B cell (primary cell): ENCODE data around the gene DLG1. TPM values are rescaled to one million over a fixed set of nuclear protein-coding genes. Genes with fewer than 3 reads are reported as not detected.

ENCODE experiments used
- ATAC-seq: fragments of 200-7000 bp; cut with Tn5 transposase; one replicate; pipeline ENCODE4 v1.10.0; 2021; ENCODE audit warnings: low read depth, mild to moderate bottlenecking, moderate number of reproducible peaks, moderate library complexity
- CTCF ChIA-PET: fragments of 350-600 bp; sonication (Branson Sonifier 250); formaldehyde crosslinking; loops from one replicate; lab custom pipeline; 2021; ENCODE audit warnings: antibody characterized with exemption, inconsistent platforms; lab: Charles Lee
- POLR2A ChIA-PET: fragments of 350-600 bp; sonication (Branson Sonifier 250); formaldehyde crosslinking; loops from one replicate; lab custom pipeline; 2021; ENCODE audit warnings: antibody characterized with exemption; lab: Charles Lee
- DNase-seq: peaks from one replicate; pipeline ENCODE4 v3.0.0; 2013
- H2AFZ ChIP-seq: 2 replicates; pipeline ENCODE4 v1.6.1; 2012; ENCODE audit warnings: mild to moderate bottlenecking, low read depth, low read length; ENCODE audit not compliant: insufficient read depth, poor library complexity, severe bottlenecking
- H3K27ac ChIP-seq, 2 donors: 1 replicate in 1 of 2; 2 replicates in 1 of 2; pipeline ENCODE4 v1.5.1; 2012 to 2013; ENCODE audit warnings: low read length in 2 of 2, mild to moderate bottlenecking in 2 of 2, moderate library complexity in 1 of 2
- H3K27me3 ChIP-seq, 4 experiments: fragments of 200-600 bp in 1 of 4; sonication (generic) in 1 of 4; replicated peaks in 1 of 4; 1 replicate in 2 of 4; 2 replicates in 2 of 4; pipeline versions ENCODE4 v1.6.1 to v1.7.0; 2013 to 2016; ENCODE audit warnings: low read length in 3 of 4, mild to moderate bottlenecking in 2 of 4, mixed read lengths in 1 of 4, moderate library complexity in 1 of 4; ENCODE audit not compliant: insufficient read depth in 4 of 4, control insufficient read depth in 3 of 4; ENCODE audit errors: control extremely low read depth in 1 of 4
- H3K36me3 ChIP-seq, 2 experiments: replicated peaks in 1 of 2; 1 replicate in 1 of 2; 2 replicates in 1 of 2; pipeline versions ENCODE4 v1.6.1 to v1.7.1; 2013; ENCODE audit warnings: low read length in 1 of 2; ENCODE audit not compliant: insufficient read depth in 2 of 2, control insufficient read depth in 1 of 2; ENCODE audit errors: control extremely low read depth in 1 of 2, extremely low read depth in 1 of 2
- H3K4me1 ChIP-seq, 2 donors: fragments of 200-600 bp in 1 of 2; sonication (generic) in 1 of 2; 1 replicate in 1 of 2; 2 replicates in 1 of 2; pipeline versions ENCODE4 v1.5.1 to v1.6.1; 2013 to 2017; ENCODE audit warnings: low read length in 2 of 2; ENCODE audit not compliant: control insufficient read depth in 2 of 2, insufficient read depth in 2 of 2
- H3K4me2 ChIP-seq: replicated peaks from 2 replicates; pipeline ENCODE3; 2012; ENCODE audit warnings: mild to moderate bottlenecking, low read depth, low read length; ENCODE audit not compliant: poor library complexity, severe bottlenecking
- H3K4me3 ChIP-seq, 5 experiments: fragments of 200-600 bp in 1 of 5; sonication (generic) in 1 of 5; 1 replicate in 3 of 5; 2 replicates in 2 of 5; pipeline versions ENCODE4 v1.5.1 to v1.7.0; 2011 to 2016; ENCODE audit warnings: low read length in 4 of 5, mild to moderate bottlenecking in 4 of 5, low read depth in 2 of 5, control low read depth in 1 of 5, moderate library complexity in 1 of 5; ENCODE audit not compliant: insufficient read depth in 1 of 5; ENCODE audit errors: control extremely low read depth in 1 of 5, extremely low read depth in 1 of 5
- H3K79me2 ChIP-seq: fragments of 200-600 bp; sonication (generic); one replicate; pipeline ENCODE4 v1.6.0; 2016; ENCODE audit warnings: low read length; ENCODE audit not compliant: control insufficient read depth, insufficient read depth
- H3K9ac ChIP-seq: fragments of 200-600 bp; sonication (generic); 2 replicates; pipeline ENCODE4 v1.6.1; 2017; ENCODE audit warnings: mild to moderate bottlenecking, low read length, moderate library complexity
- H3K9me3 ChIP-seq, 3 donors: one replicate each; pipeline versions ENCODE4 v1.6.1 to v1.7.1; 2013; ENCODE audit warnings: low read length in 2 of 3; ENCODE audit not compliant: control insufficient read depth in 2 of 3, insufficient read depth in 1 of 3; ENCODE audit errors: control extremely low read depth in 1 of 3
- H4K20me1 ChIP-seq: 2 replicates; pipeline ENCODE4 v1.6.0; 2012; ENCODE audit warnings: mild to moderate bottlenecking, low read length; ENCODE audit not compliant: insufficient read depth, control insufficient read depth, poor library complexity, severe bottlenecking
- H3K27ac Mint-ChIP-seq: one replicate; pipeline ENCODE4 v1.8.0; 2021; ENCODE audit warnings: mixed read lengths
- H3K27me3 Mint-ChIP-seq: one replicate; pipeline ENCODE4 v1.8.0; 2021; ENCODE audit warnings: mixed read lengths
- H3K4me1 Mint-ChIP-seq: one replicate; pipeline ENCODE4 v1.8.0; 2021; ENCODE audit warnings: mixed read lengths
- H3K4me3 Mint-ChIP-seq: one replicate; pipeline ENCODE4 v1.8.0; 2021; ENCODE audit warnings: mixed read lengths
- H3K9me3 Mint-ChIP-seq: one replicate; pipeline ENCODE4 v1.8.0; 2022; ENCODE audit warnings: mixed read lengths; ENCODE audit not compliant: insufficient read depth
- CTCF ChIP-seq: fragments of 200-600 bp; IDR thresholded peaks from one replicate; pipeline ENCODE4 v1.8.0; 2022; ENCODE audit warnings: antibody characterized with exemption, mild to moderate bottlenecking
- EZH2 ChIP-seq: IDR thresholded peaks from 2 replicates; pipeline ENCODE4 v1.6.1; 2012; ENCODE audit warnings: borderline replicate concordance, low read depth, mild to moderate bottlenecking, moderate library complexity, low read length; ENCODE audit not compliant: insufficient read depth, poor library complexity, severe bottlenecking
- WGBS: methylation state at CpG from one replicate; pipeline ENCODE4 v1.1.5; 2013; ENCODE audit warnings: missing lambda C conversion rate; ENCODE audit not compliant: insufficient coverage; 5-methylcytosine and 5-hydroxymethylcytosine counted together
- intact Hi-C: fragments of 100-400 bp; cut with micrococcal nuclease; formaldehyde crosslinking; loops from one replicate; pipeline ENCODE4 v1.10.0; 2022
- polyA plus RNA-seq: library from polyadenylated mRNA; depleted of rRNA; stranded (reverse); fragments of >200 nt; gene quantifications from 2 replicates; pipeline ENCODE4 v1.2.3, GENCODE V29; 2012
- total RNA-seq, 2 donors: library from RNA; stranded (reverse); fragments of 120-200 nt in 1 of 2; gene quantifications; 1 replicate in 1 of 2; 2 replicates in 1 of 2; pipeline versions ENCODE4 v1.2.3 to v1.2.4, GENCODE V29; 2013 to 2022

The DLG1 gene
- total and polyA plus RNA-seq, 2 donors (not counting 1 experiment from before 2014, with no cell fraction given): 23.4 to 114 TPM

- ATAC-seq (no peak), DNase-seq (no peak)
- H3K9me3 Mint-ChIP-seq: no peaks in the 10 kb centered on the region
- Histone ChIP-seq H3K4me2 (no peak overlapping the region), H3K9me3 (peaks cover 0 to 1% (median 0%) of the 10 kb centered on the region in 3 donors), H3K36me3 (no peaks in the 10 kb centered on the region), H4K20me1 (peaks cover 45% of the 10 kb centered on the region), H3K9ac (no peak overlapping the region), H3K79me2 (peaks cover 94% of the 10 kb centered on the region), H2AFZ (no peak overlapping the region), H3K4me3 (no peak overlapping the region), H3K4me1 (peaks cover 0 to 14% of the 10 kb centered on the region in 2 donors), H3K27me3 (no peaks in the 10 kb centered on the region), H3K27ac (no peak overlapping the region)
- no peaks in the 10 kb centered on the region for H3K27me3 Mint-ChIP-seq
- H3K27ac Mint-ChIP-seq: no peak overlapping the region
- no peak overlapping the region for H3K4me3 Mint-ChIP-seq
- H3K4me1 Mint-ChIP-seq: peaks cover 57% of the 10 kb centered on the region
- CTCF ChIA-PET: interaction anchor here (0.8 to 1.2 kb wide), 2 partner anchors 16 to 18 kb away, joined by 3 to 5 read pairs; no protein-coding TSS in a partner anchor
- WGBS: no CpG with 5 or more reads among the region's 3 CpGs
- POLR2A ChIA-PET: no interaction called here
- intact Hi-C loops: no loop called here
- no peak for TF ChIP-seq EZH2
- TF ChIP-seq CTCF: no peak
Observed at GRCh38 chr3:197204736-197205135, 93.7 kb downstream of the DLG1 start.

GRCh38 chr3:197203714-197204146, 94.7 kb downstream of the DLG1 start:
- Mint-ChIP-seq H3K27ac (no peak overlapping the region), H3K4me1 (peaks cover 49% of the 10 kb centered on the region), H3K4me3 (no peak overlapping the region), H3K27me3 (no peaks in the 10 kb centered on the region), H3K9me3 (no peaks in the 10 kb centered on the region)
- H4K20me1 ChIP-seq: peaks cover 37% of the 10 kb centered on the region
- H3K4me2 ChIP-seq: no peak overlapping the region
- no peaks in the 10 kb centered on the region for H3K27me3 ChIP-seq
- intact Hi-C loops: no loop called here
- ChIA-PET POLR2A (no interaction called here), CTCF (interaction anchor here (1.2 kb wide), 1 partner anchor 17 kb away, joined by 5 read pairs; no protein-coding TSS in a partner anchor)
- no CpG with 5 or more reads among the region's 2 CpGs for WGBS
- no peak overlapping the region for H3K27ac ChIP-seq
- no peaks in the 10 kb centered on the region for H3K36me3 ChIP-seq
- DNase-seq (no peak), ATAC-seq (no peak)
- no peak for TF ChIP-seq EZH2
- TF ChIP-seq CTCF: no peak
- peaks cover 0 to 7% of the 10 kb centered on the region in 2 donors for H3K4me1 ChIP-seq
- H3K4me3 ChIP-seq: no peak overlapping the region
- peaks cover 95% of the 10 kb centered on the region for H3K79me2 ChIP-seq
- H2AFZ ChIP-seq: no peak overlapping the region
- no peak overlapping the region for H3K9ac ChIP-seq
- H3K9me3 ChIP-seq: peaks cover 0 to 1% (median 0%) of the 10 kb centered on the region in 3 donors
